A549 (cell line): ENCODE results near the gene EIF2B5.

Experiments used
- BCL3 ChIP-seq: fragments of >200 bp; sonication (Bioruptor Twin); formaldehyde crosslinking; IDR thresholded peaks from 3 replicates; pipeline ENCODE4 v1.6.1; 2016
- CTCF ChIP-seq: fragments of >200 bp; sonication (Bioruptor Twin); formaldehyde crosslinking; IDR thresholded peaks from 3 replicates; pipeline ENCODE4 v1.5.1; 2016
- ESRRA ChIP-seq: fragments of 150-350 bp; IDR thresholded peaks from 2 replicates; pipeline ENCODE4 v1.6.1; 2014; ENCODE audit warnings: mild to moderate bottlenecking, low read length, borderline replicate concordance
- KDM5A ChIP-seq: fragments of 200-600 bp; sonication (generic); IDR thresholded peaks from 2 replicates; pipeline ENCODE4 v1.6.1; 2016; ENCODE audit warnings: antibody characterized with exemption, mild to moderate bottlenecking
- MYC ChIP-seq: IDR thresholded peaks from 2 replicates; pipeline ENCODE4 v1.6.1; 2012; ENCODE audit warnings: mild to moderate bottlenecking, inconsistent platforms, low read length, improper control_type of control experiment, borderline replicate concordance
- PBX3 ChIP-seq: IDR thresholded peaks from 2 replicates; pipeline ENCODE4 v1.6.1; 2012
- PHF8 ChIP-seq: fragments of 200-600 bp; sonication (generic); IDR thresholded peaks from 2 replicates; pipeline ENCODE4 v1.6.1; 2016; ENCODE audit warnings: low read depth, mild to moderate bottlenecking, antibody characterized with exemption, moderate library complexity, borderline replicate concordance
- POLR2A ChIP-seq: IDR thresholded peaks from 2 replicates; pipeline ENCODE4 v1.6.1; 2012; ENCODE audit warnings: mild to moderate bottlenecking, low read length
- POLR2AphosphoS2 ChIP-seq: conservative IDR thresholded peaks from 2 replicates; pipeline ENCODE4 v1.6.1; 2012; ENCODE audit warnings: low read length, improper control_type of control experiment, inconsistent platforms
- RAD21 ChIP-seq, 2 experiments: fragments of >200 bp in 1 of 2; sonication (Bioruptor Twin) in 1 of 2; formaldehyde crosslinking in 1 of 2; IDR thresholded peaks in 1 of 2; conservative IDR thresholded peaks in 1 of 2; 2 replicates in 1 of 2; 3 replicates in 1 of 2; pipeline ENCODE4 v1.6.1; 2012 to 2018; ENCODE audit warnings: inconsistent platforms in 1 of 2
- RFX5 ChIP-seq: fragments of 450-650 bp; IDR thresholded peaks from 2 replicates; pipeline ENCODE4 v1.7.1; 2014; ENCODE audit warnings: antibody characterized with exemption, mild to moderate bottlenecking, moderate library complexity

GRCh38 chr3:184166671-184167070 lies 31.5 kb downstream of the EIF2B5 start:
- no peak for TF ChIP-seq POLR2AphosphoS2
- no peak for TF ChIP-seq RAD21 (conservative IDR thresholded peaks at IDR 0.05 in 1 of 2, IDR thresholded peaks at IDR 0.05 in 1 of 2)
- no peak for TF ChIP-seq POLR2A
- no peak for TF ChIP-seq CTCF
- TF ChIP-seq BCL3, result no peak
- no peak for TF ChIP-seq PHF8
- TF ChIP-seq PBX3, result no peak
- TF ChIP-seq ESRRA, result no peak
- no peak for TF ChIP-seq RFX5
- TF ChIP-seq KDM5A, result no peak
- TF ChIP-seq MYC, result no peak
